Measurements from ENCODE around the gene KDM5B.
"Not testable (repeated sequence)": the region's sequence is repeated elsewhere in the genome, so short reads cannot be mapped to it uniquely, and the experiment has no call there.

The KDM5B gene

DNA sequence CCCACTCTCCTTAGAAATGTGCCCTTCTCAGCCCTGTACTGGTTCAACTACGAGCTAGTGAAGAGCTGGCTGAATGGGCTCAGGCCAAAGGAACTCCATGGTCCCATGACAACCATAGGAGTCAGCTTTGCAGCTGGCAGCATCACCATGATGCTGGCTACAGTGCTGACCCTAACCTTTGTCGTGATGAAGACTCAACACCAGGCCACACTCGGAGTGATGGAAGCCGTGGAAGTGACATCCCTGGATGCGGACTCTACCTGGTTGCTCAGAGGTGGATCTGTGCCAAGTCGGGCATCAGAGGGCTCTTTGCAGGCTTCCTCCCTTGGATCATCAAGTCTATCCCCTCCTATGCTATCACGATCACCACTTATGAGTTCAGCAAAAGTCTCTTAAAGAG is 11.6 kb downstream of the KDM5B start:
- no peak for ATAC-seq
- TF ChIP-seq, protein P1, sequence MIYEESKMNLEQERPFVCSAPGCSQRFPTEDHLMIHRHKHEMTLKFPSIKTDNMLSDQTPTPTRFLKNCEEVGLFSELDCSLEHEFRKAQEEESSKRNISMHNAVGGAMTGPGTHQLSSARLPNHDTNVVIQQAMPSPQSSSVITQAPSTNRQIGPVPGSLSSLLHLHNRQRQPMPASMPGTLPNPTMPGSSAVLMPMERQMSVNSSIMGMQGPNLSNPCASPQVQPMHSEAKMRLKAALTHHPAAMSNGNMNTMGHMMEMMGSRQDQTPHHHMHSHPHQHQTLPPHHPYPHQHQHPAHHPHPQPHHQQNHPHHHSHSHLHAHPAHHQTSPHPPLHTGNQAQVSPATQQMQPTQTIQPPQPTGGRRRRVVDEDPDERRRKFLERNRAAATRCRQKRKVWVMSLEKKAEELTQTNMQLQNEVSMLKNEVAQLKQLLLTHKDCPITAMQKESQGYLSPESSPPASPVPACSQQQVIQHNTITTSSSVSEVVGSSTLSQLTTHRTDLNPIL (CRISPR knock-in tag; IDR thresholded peaks at IDR 0.05; ENCODE audit: low read depth): no peak
- TF ChIP-seq ARNTL (CRISPR knock-in tag; IDR thresholded peaks at IDR 0.05; ENCODE audit: borderline replicate concordance, low read depth) (no peak), ZNF565 (CRISPR knock-in tag; conservative IDR thresholded peaks at IDR 0.05; ENCODE audit: low read depth) (no peak), CSDC2 (CRISPR knock-in tag; IDR thresholded peaks at IDR 0.05) (no peak), ZFP30 (CRISPR knock-in tag; IDR thresholded peaks at IDR 0.05) (no peak), ZNF70 (CRISPR knock-in tag; IDR thresholded peaks at IDR 0.05) (no peak), ESRRG (CRISPR knock-in tag; IDR thresholded peaks at IDR 0.05) (no peak), PPARA (CRISPR knock-in tag; IDR thresholded peaks at IDR 0.05; ENCODE audit: borderline replicate concordance) (no peak)
- TF ChIP-seq, protein P2, sequence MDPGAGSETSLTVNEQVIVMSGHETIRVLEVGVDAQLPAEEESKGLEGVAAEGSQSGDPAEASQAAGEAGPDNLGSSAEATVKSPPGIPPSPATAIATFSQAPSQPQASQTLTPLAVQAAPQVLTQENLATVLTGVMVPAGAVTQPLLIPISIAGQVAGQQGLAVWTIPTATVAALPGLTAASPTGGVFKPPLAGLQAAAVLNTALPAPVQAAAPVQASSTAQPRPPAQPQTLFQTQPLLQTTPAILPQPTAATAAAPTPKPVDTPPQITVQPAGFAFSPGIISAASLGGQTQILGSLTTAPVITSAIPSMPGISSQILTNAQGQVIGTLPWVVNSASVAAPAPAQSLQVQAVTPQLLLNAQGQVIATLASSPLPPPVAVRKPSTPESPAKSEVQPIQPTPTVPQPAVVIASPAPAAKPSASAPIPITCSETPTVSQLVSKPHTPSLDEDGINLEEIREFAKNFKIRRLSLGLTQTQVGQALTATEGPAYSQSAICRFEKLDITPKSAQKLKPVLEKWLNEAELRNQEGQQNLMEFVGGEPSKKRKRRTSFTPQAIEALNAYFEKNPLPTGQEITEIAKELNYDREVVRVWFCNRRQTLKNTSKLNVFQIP (CRISPR knock-in tag; IDR thresholded peaks at IDR 0.05; ENCODE audit: borderline replicate concordance, low read depth): no peak

DNA sequence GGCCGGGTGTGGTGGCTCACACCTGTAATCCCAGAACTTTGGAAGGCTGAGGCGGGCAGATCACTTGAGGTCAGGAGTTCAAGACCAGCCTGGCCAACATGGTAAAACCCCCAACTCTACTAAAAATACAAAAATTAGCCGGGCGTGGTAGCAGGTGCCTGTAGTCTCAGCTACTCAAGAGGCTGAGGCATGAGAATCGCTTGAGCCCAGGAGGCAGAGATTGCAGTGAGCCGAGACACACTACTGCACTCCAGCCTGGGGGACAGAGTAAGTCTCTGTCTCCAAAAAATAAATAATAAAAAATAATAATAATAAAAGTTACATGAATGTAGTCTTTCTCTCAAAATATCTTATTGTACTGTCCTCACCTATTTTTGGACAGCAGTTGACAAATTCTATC is 13.3 kb downstream of the KDM5B start:
- ATAC-seq: not testable (repeated sequence)

- ATAC-seq: no peak
- TF ChIP-seq, protein P2 (CRISPR knock-in tag; IDR thresholded peaks at IDR 0.05; ENCODE audit: borderline replicate concordance, low read depth): no peak
- TF ChIP-seq BACH2 (CRISPR knock-in tag; IDR thresholded peaks at IDR 0.05; ENCODE audit: borderline replicate concordance) (no peak), ZNF8 (CRISPR knock-in tag; IDR thresholded peaks at IDR 0.05) (no peak), ESRRG (CRISPR knock-in tag; IDR thresholded peaks at IDR 0.05) (no peak), ZFP3 (CRISPR knock-in tag; IDR thresholded peaks at IDR 0.05) (no peak), RARB (CRISPR knock-in tag; IDR thresholded peaks at IDR 0.05) (no peak), ZC3H10 (CRISPR knock-in tag; IDR thresholded peaks at IDR 0.05) (no peak), TCF4 (CRISPR knock-in tag; IDR thresholded peaks at IDR 0.05; ENCODE audit: borderline replicate concordance) (no peak), TOX (CRISPR knock-in tag; IDR thresholded peaks at IDR 0.05; ENCODE audit: borderline replicate concordance) (no peak), SNAI2 (CRISPR knock-in tag; IDR thresholded peaks at IDR 0.05) (no peak), ZFP30 (CRISPR knock-in tag; IDR thresholded peaks at IDR 0.05) (no peak)
- TF ChIP-seq, protein P3, sequence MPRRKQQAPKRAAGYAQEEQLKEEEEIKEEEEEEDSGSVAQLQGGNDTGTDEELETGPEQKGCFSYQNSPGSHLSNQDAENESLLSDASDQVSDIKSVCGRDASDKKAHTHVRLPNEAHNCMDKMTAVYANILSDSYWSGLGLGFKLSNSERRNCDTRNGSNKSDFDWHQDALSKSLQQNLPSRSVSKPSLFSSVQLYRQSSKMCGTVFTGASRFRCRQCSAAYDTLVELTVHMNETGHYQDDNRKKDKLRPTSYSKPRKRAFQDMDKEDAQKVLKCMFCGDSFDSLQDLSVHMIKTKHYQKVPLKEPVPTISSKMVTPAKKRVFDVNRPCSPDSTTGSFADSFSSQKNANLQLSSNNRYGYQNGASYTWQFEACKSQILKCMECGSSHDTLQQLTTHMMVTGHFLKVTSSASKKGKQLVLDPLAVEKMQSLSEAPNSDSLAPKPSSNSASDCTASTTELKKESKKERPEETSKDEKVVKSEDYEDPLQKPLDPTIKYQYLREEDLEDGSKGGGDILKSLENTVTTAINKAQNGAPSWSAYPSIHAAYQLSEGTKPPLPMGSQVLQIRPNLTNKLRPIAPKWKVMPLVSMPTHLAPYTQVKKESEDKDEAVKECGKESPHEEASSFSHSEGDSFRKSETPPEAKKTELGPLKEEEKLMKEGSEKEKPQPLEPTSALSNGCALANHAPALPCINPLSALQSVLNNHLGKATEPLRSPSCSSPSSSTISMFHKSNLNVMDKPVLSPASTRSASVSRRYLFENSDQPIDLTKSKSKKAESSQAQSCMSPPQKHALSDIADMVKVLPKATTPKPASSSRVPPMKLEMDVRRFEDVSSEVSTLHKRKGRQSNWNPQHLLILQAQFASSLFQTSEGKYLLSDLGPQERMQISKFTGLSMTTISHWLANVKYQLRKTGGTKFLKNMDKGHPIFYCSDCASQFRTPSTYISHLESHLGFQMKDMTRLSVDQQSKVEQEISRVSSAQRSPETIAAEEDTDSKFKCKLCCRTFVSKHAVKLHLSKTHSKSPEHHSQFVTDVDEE (CRISPR knock-in tag; IDR thresholded peaks at IDR 0.05): no peak
- TF ChIP-seq, protein P1 (CRISPR knock-in tag; IDR thresholded peaks at IDR 0.05; ENCODE audit: low read depth): no peak
- TF ChIP-seq, protein P4, sequence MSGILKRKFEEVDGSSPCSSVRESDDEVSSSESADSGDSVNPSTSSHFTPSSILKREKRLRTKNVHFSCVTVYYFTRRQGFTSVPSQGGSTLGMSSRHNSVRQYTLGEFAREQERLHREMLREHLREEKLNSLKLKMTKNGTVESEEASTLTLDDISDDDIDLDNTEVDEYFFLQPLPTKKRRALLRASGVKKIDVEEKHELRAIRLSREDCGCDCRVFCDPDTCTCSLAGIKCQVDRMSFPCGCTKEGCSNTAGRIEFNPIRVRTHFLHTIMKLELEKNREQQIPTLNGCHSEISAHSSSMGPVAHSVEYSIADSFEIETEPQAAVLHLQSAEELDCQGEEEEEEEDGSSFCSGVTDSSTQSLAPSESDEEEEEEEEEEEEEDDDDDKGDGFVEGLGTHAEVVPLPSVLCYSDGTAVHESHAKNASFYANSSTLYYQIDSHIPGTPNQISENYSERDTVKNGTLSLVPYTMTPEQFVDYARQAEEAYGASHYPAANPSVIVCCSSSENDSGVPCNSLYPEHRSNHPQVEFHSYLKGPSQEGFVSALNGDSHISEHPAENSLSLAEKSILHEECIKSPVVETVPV (CRISPR knock-in tag; IDR thresholded peaks at IDR 0.05): no peak
Measured at GRCh38 chr1:202794051-202794740, 14.0 kb downstream of the KDM5B start.

Measured in SK-N-SH treated with all-trans-retinoic acid at 6 μM for 48 hours (cell line).